Cerebellar nuclear complex (tissue), 1 donor: ENCODE measurements around the gene MAP3K10.
A peak's percentile ranks its signal among the peaks of the same experiment; 100 is the strongest.
"Not testable (repeated sequence)": the region's sequence is repeated elsewhere in the genome, so short reads cannot be mapped to it uniquely, and the experiment has no call there.

Experiments used
- DNase-seq, 2 experiments: peaks; one replicate each; lab custom pipeline; 2025; lab: John Stamatoyannopoulos, UW

The MAP3K10 gene

GRCh38 chr19:40217027-40217810, 26.0 kb downstream of the MAP3K10 start:
- peak in 1 of 2 experiments; percentile 12 for DNase-seq

DNA sequence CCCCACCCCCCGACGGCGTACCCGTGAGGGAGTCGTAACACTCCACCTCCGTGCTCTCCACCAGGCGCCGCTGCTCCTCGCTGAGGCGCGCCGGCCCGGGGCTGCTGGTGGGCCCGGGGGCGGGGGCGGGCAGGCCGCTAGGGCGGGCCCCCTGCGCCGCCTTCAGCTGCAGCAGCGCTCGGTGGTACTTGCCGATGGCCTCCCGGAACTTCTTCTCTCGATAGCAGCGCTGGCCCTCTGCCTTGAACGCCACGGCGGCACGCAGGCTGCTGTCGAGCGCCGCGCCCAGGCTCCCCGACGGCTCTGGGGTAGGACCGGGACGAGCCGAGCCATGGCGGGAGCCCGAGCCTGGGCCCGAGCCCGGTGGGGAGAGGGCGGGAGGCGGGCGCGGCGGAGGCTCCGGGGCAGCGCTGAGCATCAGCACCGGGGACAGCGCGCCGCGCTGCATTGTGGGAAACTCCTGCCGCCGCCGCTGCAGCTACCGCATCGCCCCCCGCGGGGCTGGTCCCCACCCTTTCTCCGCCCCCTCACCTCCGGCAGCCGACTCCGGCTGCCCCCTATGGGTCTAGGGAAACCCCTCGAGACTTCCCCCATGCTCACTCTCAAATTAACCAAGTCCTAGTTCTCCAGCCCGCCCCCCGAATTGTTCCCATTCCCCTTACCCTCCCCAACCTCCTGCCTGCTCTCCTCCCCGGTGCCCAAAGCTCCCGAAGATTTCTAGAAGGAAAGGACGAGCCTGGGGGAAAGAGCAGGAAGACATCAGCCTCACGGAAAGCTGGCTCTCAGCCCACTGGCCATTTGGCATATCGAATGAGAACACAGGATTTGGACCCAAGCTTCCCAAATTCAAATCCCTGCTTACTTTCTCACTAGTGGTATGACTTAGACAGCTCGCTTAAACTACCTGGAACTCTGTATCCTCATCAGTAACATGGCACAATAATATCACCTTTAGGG, 27.0 kb downstream of the MAP3K10 start, which contains the start of gene TTC9B:
Gene TTC9B (minus strand): TSS at position 451 of the 957 bp plus-strand sequence. CDS start 3 bp downstream, at position 448.
- no peak for DNase-seq

- not testable (repeated sequence) for DNase-seq
Measured at GRCh38 chr19:40219029-40219428, 27.8 kb downstream of the MAP3K10 start.

GRCh38 chr19:40219721-40220276, 28.6 kb downstream of the MAP3K10 start:
- no peak for DNase-seq

DNA sequence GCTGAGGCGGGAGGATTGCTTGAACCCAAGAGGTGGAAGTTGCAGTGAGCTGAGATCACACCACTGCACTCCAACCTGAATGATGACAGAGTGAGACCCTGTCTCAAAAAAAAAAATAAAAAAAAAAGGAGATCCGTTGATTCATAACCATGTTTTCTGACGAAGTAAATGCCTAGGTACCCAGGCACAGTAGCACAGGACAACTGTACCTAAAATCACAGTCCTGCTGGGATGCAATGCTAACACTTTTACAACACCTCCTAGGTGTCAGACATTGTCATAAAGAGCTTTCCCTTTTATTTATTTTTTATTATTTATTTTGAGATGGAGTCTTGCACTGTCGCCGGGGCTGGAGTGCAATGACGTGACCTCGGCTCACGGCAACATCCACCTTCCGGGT, 29.4 kb downstream of the MAP3K10 start:
- no peak for DNase-seq

DNA sequence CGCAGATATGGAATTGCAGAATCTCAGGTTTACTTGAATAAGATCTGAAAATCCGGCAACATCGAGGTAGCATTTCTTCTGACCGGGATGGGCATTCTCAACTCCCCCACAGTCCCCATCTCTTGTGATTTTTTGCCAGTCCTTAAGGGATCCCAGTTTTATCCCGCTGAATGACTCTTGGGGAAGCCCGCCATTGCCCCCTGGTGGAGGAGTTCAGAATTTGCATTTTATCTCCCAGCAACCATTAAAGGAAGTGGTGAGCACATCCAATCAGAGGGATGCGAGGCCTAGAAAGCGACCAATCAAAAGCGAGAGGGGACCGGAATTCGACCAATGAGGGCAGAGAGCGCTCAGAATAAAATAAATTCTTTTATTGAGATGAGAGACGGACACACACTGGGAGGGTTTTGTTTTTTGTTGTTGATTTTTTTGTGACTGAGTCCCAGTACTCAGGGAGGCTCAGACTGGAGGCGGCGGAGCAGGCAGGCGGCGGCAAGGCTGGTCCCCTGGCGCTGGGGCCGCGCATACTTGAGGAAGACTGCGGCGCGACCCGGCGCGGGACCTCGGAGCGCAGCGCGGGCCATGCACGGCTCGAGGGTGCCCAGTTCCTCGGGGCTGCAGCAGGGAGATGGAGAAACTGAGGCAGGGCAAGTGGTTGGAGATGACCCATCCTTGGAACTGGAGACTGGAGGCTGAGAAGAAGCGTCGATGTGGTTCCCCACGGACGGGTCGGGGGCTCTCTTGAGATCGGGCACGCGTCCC, 30.8 kb downstream of the MAP3K10 start:
- DNase-seq: peak in 1 of 2 experiments; percentile 80

GRCh38 chr19:40223135-40223822, 32.1 kb downstream of the MAP3K10 start:
- DNase-seq: no peak

GRCh38 chr19:40224342-40225150, 33.3 kb downstream of the MAP3K10 start:
- DNase-seq: no peak

GRCh38 chr19:40225440-40226305, 34.4 kb downstream of the MAP3K10 start:
- no peak for DNase-seq

GRCh38 chr19:40228346-40228745, 37.1 kb downstream of the MAP3K10 start:
- no peak for DNase-seq

GRCh38 chr19:40228863-40229262, 37.6 kb downstream of the MAP3K10 start:
- no peak for DNase-seq

GRCh38 chr19:40229484-40229883, 38.3 kb downstream of the MAP3K10 start:
- DNase-seq: no peak

DNA sequence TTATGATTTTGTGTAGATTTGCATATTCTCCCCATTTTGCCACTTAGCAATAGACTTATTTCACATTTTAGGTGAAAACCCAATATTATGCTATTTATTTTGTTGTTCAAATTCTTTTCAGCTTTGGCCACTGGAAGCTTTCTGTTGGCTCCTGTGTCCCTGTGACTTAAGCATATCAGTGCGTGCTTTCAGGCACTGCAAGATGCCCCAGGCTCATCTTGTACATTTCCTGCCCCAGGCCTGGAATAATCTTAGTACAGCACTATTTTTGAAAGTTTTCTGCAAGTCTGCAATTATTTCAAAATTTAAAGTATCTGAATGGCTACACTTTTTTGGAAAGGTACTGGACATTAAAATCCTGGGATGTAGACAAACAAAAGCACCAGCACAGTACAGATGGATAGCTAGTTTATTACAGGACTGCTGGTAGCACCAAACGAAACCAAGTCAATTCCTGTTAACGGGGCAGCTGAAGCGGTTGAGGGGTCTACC, 38.7 kb downstream of the MAP3K10 start:
- DNase-seq: no peak

DNA sequence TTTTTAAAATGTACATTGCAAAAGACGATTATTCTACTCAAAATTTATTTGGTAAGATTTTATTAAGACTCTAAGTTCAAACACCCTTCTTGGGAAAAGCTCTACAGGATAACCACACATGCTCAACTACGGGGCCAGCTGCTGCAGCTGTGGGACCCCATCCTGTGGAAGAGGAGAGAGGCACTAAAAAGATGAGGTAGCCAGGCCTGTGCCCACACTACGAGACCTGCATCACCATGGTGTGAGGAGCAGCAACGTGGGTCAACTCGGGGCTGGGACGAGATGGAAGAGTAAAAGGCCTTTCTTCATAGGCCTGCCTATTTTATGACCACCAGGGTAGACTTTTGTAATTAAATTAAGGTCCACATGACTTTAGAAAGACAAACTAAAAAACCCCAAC, 39.8 kb downstream of the MAP3K10 start:
- no peak for DNase-seq

DNA sequence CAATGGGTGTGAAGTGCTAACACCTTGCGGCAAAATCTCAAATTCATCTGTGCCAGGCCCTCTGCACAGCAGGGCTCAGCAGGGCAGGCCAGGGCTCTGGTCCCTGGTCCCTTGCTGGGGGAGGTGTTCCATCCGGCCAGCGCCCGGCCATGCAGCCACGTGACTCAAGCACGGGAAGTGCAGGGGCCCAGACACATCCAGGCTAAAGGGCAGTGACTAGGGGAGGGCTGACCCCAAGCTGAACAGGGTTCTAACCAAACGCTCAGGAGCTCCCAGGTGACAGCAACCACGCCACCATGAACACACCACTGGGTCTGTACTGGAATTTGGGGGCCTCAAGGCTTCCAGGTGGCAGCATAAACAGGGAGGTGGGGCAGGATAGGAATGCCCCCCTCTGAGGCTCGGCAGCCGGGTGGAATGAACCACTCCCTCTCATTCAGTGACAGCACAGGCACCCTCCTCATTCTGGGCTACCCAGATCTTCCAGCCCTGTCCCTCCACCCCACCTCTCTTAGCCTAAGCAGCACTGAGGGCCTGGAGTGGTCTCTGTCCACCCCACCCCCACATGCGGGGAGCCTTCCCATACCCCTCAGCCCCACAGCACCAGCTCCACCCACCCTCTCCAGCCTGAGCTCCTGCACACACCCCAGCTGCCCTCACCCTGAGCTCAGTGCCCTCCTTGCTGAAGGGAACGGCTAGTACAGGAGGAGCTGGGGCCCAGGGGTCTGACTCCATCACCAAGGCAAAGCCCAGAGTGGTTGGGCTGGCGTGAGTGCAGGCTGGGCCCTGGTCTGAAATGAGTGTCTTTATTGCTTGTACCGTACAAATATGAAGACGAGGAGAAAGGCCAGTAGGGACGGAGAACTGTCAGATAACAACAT, 40.6 kb downstream of the MAP3K10 start:
- no peak for DNase-seq

DNA sequence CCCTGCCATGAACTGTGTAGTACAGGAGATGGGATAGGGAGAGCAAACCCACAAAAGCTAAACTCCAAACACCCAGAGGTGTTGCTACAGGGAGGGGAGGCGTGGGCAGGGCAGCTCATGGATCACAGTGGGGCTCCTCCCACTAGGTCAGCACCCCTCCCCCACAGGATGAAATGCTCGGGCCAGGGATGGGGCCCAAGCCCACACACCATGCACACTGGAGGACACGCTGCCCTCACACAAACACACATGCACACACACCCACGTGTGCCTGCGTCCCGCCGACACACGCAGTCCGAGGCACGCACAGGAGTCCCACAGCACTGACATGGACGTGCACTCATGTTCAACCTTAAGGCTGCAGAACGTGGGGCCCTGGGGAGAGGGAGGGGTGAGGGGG, 41.3 kb downstream of the MAP3K10 start:
- no peak for DNase-seq

GRCh38 chr19:40232949-40233810, 42.0 kb downstream of the MAP3K10 start:
- DNase-seq: no peak
